ENCODE measurements around the gene DRD2.

DRD2 gene

GRCh38 chr11:113370634-113371033 is 104.6 kb downstream of the DRD2 start:
- Histone ChIP-seq H3K27ac (ENCODE audit: low read depth, low read length) (no peak overlapping the region), H3K36me3 (ENCODE audit: insufficient read depth, low read length) (no peaks in the 10 kb centered on the region), H3K4me3 (ENCODE audit: low read length) (no peak overlapping the region), H3K9ac (ENCODE audit: low read depth, low read length) (no peak overlapping the region), H3K4me1 (ENCODE audit: insufficient read depth, low read length) (no peaks in the 10 kb centered on the region; the same call in 1 of the 2 replicates), H3K9me3 (ENCODE audit: insufficient read depth, low read depth, low read length) (no peaks in the 10 kb centered on the region), H3K27me3 (ENCODE audit: insufficient read depth, low read length) (no peaks in the 10 kb centered on the region)
- 85% methylated on average over 5 of the region's 5 CpGs for WGBS

DNA sequence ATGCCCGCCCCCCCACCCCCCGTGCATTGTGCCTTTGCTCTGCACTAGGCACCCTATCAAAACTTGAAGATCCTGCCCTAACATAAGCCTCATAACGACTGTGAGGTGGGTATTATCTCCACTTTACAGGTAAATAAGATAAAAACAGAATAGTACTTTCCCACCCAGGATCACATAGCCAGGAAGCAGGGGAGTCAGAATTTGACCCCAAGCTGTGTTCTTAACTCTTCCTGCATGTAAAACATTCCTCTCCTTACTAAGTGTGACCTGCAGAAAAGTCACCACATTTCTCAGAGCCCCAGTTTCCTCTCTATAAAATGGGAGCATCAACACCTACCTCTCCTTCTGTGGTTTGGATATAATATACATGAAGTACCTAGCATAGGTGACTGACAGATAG is 105.8 kb downstream of the DRD2 start:
- Histone ChIP-seq H3K4me1 (ENCODE audit: insufficient read depth, low read length) (no peaks in the 10 kb centered on the region; the same call in 1 of the 2 replicates), H3K9me3 (ENCODE audit: insufficient read depth, low read depth, low read length) (no peaks in the 10 kb centered on the region)
- WGBS, result no CpG with 5 or more reads among the region's 3 CpGs

GRCh38 chr11:113365895-113366294 is 109.3 kb downstream of the DRD2 start:
- Histone ChIP-seq H3K27ac (ENCODE audit: low read depth, low read length) (no peak overlapping the region), H3K4me3 (ENCODE audit: low read length) (no peak overlapping the region), H3K4me1 (ENCODE audit: insufficient read depth, low read length) (no peaks in the 10 kb centered on the region; the same call in 1 of the 2 replicates), H3K9me3 (ENCODE audit: insufficient read depth, low read depth, low read length) (no peaks in the 10 kb centered on the region), H3K27me3 (ENCODE audit: insufficient read depth, low read length) (no peaks in the 10 kb centered on the region), H3K9ac (ENCODE audit: low read depth, low read length) (no peak overlapping the region), H3K36me3 (ENCODE audit: insufficient read depth, low read length) (no peaks in the 10 kb centered on the region)
- WGBS, result 93% methylated on average over 5 of the region's 5 CpGs

More for the DNA sequence above, 105.8 kb downstream of the DRD2 start:
- H3K9ac ChIP-seq (ENCODE audit: low read depth, low read length), result no peak overlapping the region
- no peak overlapping the region for H3K4me3 ChIP-seq (ENCODE audit: low read length)
- no peak overlapping the region for H3K27ac ChIP-seq (ENCODE audit: low read depth, low read length)
- H3K36me3 ChIP-seq (ENCODE audit: insufficient read depth, low read length), result no peaks in the 10 kb centered on the region
- H3K27me3 ChIP-seq (ENCODE audit: insufficient read depth, low read length), result no peaks in the 10 kb centered on the region

GRCh38 chr11:113363996-113364641 is 111.1 kb downstream of the DRD2 start:
- no peak overlapping the region for H3K27ac ChIP-seq (ENCODE audit: low read depth, low read length)
- H3K9me3 ChIP-seq (ENCODE audit: insufficient read depth, low read depth, low read length), result no peaks in the 10 kb centered on the region
- no peaks in the 10 kb centered on the region for H3K27me3 ChIP-seq (ENCODE audit: insufficient read depth, low read length)
- WGBS, result 92% methylated on average over 7 of the region's 7 CpGs
- no peaks in the 10 kb centered on the region; the same call in 1 of the 2 replicates for H3K4me1 ChIP-seq (ENCODE audit: insufficient read depth, low read length)
- no peaks in the 10 kb centered on the region for H3K36me3 ChIP-seq (ENCODE audit: insufficient read depth, low read length)
- H3K9ac ChIP-seq (ENCODE audit: low read depth, low read length), result no peak overlapping the region
- H3K4me3 ChIP-seq (ENCODE audit: low read length), result no peak overlapping the region

- H3K4me1 ChIP-seq (ENCODE audit: insufficient read depth, low read length), result no peaks in the 10 kb centered on the region; the same call in 1 of the 2 replicates
- no peak overlapping the region for H3K4me3 ChIP-seq (ENCODE audit: low read length)
- H3K9ac ChIP-seq (ENCODE audit: low read depth, low read length), result no peak overlapping the region
- no peak overlapping the region for H3K27ac ChIP-seq (ENCODE audit: low read depth, low read length)
- no peaks in the 10 kb centered on the region for H3K36me3 ChIP-seq (ENCODE audit: insufficient read depth, low read length)
- no peaks in the 10 kb centered on the region for H3K9me3 ChIP-seq (ENCODE audit: insufficient read depth, low read depth, low read length)
- WGBS, result 93% methylated on average over 5 of the region's 5 CpGs
- H3K27me3 ChIP-seq (ENCODE audit: insufficient read depth, low read length), result no peaks in the 10 kb centered on the region
These were observed 111.8 kb downstream of the DRD2 start for GRCh38 chr11:113363406-113363805.

All from HUES64 (cell line).